ENCODE data around the gene RAB40B.

RAB40B gene

GRCh38 chr17:82736511-82737185 is 38.1 kb upstream of the RAB40B start:
- DNase-seq (ENCODE audit: low read depth) = no peak
- peak overlapping the region; percentile 64 for H3K4me3 ChIP-seq (ENCODE audit: low read length)
- TF ChIP-seq CTCF (conservative IDR thresholded peaks at IDR 0.05; ENCODE audit: low read depth, low read length) = no peak

DNA sequence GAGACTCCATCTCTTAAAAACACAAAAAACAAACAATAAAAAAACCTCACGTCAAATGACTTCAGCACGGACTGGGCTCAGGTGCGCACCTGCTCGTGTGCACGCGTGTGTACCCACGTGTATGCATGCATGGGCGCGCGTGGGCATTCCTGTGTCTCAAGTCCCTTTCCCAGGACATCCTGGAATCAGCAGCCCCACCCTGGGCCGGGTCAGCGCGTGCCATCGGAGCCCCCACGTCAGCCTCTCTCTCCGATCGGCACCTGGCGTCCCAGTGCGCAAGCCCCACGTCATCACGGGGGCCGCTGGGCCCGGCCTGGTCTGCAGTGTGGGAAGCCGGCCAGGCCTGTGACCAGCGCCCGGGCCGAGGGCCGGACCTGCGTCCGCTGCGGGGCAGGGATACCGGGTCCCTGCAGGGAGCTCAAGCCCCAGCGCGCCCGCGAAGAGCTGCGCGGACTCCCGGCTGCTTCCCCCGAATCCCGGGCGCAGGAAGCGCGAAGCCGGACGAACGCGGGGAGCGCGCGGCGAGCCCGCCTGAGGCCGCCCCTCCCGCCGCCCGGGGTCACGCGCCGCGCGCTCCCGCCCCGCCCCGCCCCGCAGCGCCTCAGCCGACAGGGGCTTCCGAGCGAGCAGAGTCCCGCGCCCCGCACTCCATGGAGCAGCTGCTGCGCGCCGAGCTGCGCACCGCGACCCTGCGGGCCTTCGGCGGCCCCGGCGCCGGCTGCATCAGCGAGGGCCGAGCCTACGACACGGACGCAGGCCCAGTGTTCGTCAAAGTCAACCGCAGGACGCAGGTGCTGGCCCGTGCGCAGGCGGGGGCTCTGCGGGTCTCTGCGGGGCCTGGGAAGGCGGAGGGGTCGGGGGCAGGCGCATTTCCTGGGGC is 36.7 kb upstream of the RAB40B start, which contains the start of gene FN3K:
Gene FN3K, plus strand, starts transcription at position 629 of the 880 bp plus-strand sequence. Its CDS starts 22 bp downstream, at position 651.
- no peak for TF ChIP-seq CTCF (conservative IDR thresholded peaks at IDR 0.05; ENCODE audit: low read depth, low read length)
- DNase-seq (ENCODE audit: low read depth) = peak; percentile 75
- H3K4me3 ChIP-seq (ENCODE audit: low read length) = peak within 1 kb of the TSS; percentile 64

GRCh38 chr17:82732118-82732743 is 33.7 kb upstream of the RAB40B start:
- no peak for TF ChIP-seq CTCF (conservative IDR thresholded peaks at IDR 0.05; ENCODE audit: low read depth, low read length)
- H3K4me3 ChIP-seq (ENCODE audit: low read length) = no peak overlapping the region
- no peak for DNase-seq (ENCODE audit: low read depth)

GRCh38 chr17:82729479-82730260 is 31.2 kb upstream of the RAB40B start:
- no peak for DNase-seq (ENCODE audit: low read depth)
- no peak for TF ChIP-seq CTCF (conservative IDR thresholded peaks at IDR 0.05; ENCODE audit: low read depth, low read length)
- H3K4me3 ChIP-seq (ENCODE audit: low read length) = no peak overlapping the region

- TF ChIP-seq CTCF (conservative IDR thresholded peaks at IDR 0.05; ENCODE audit: low read depth, low read length) = no peak
- H3K4me3 ChIP-seq (ENCODE audit: low read length) = no peak overlapping the region
- DNase-seq (ENCODE audit: low read depth) = no peak
Observed at GRCh38 chr17:82726427-82726826, 27.9 kb upstream of the RAB40B start.

- no peak for DNase-seq (ENCODE audit: low read depth)
- TF ChIP-seq CTCF (conservative IDR thresholded peaks at IDR 0.05; ENCODE audit: low read depth, low read length) = no peak
- no peak overlapping the region for H3K4me3 ChIP-seq (ENCODE audit: low read length)
Observed at GRCh38 chr17:82723169-82723807, 24.8 kb upstream of the RAB40B start.
